Tibial nerve (tissue), 4 donors: ENCODE measurements around the gene PLAAT2. TPM values are rescaled to one million over a fixed set of nuclear protein-coding genes. Genes with fewer than 3 reads are reported as not detected.

ENCODE experiments used
- DNase-seq, 2 donors: peaks; one replicate each; pipeline ENCODE4 v3.0.0-alpha.2; 2019; ENCODE audit warnings: low spot score in 2 of 2
- H3K27ac ChIP-seq, 4 donors: fragments of 200-600 bp; sonication (generic) in 3 of 4; one replicate each; pipeline ENCODE4 v1.5.1; 2017 to 2019; ENCODE audit warnings: mild to moderate bottlenecking in 1 of 4
- H3K27me3 ChIP-seq, 2 donors: fragments of 200-600 bp; sonication (generic) in 1 of 2; one replicate each; pipeline versions ENCODE4 v1.5.1 to v1.6.0; 2017 to 2019
- H3K36me3 ChIP-seq, 3 donors: fragments of 200-600 bp; sonication (generic); one replicate each; pipeline ENCODE4 v1.5.1; 2018 to 2019
- H3K4me1 ChIP-seq, 4 donors: fragments of 200-600 bp; sonication (generic) in 3 of 4; one replicate each; pipeline ENCODE4 v1.5.1; 2017 to 2019
- H3K4me3 ChIP-seq, 4 donors: fragments of 200-600 bp; sonication (generic) in 3 of 4; one replicate each; pipeline ENCODE4 v1.5.1; 2017 to 2019; ENCODE audit warnings: mild to moderate bottlenecking in 1 of 4, moderate library complexity in 1 of 4
- H3K9me3 ChIP-seq, 4 donors: fragments of 200-600 bp; sonication (generic) in 3 of 4; one replicate each; pipeline ENCODE4 v1.5.1; 2017 to 2019
- EP300 ChIP-seq, 2 donors: sonication (generic); formaldehyde crosslinking; IDR thresholded peaks; one replicate each; pipeline ENCODE4 v1.6.1; 2017; ENCODE audit warnings: antibody characterized with exemption in 2 of 2, mild to moderate bottlenecking in 1 of 2
- POLR2A ChIP-seq, 2 donors: fragments of 450-650 bp; IDR thresholded peaks; one replicate each; pipeline ENCODE4 v1.6.1; 2017; ENCODE audit warnings: antibody characterized with exemption in 2 of 2, mild to moderate bottlenecking in 2 of 2, moderate library complexity in 2 of 2
- WGBS, 2 donors: methylation state at CpG; one replicate each; pipeline ENCODE4 v1.1.5; 2018; 5-methylcytosine and 5-hydroxymethylcytosine counted together
- total RNA-seq, 4 donors: library from RNA; depleted of rRNA; stranded (reverse); fragments of >200 nt; gene quantifications; one replicate each; pipeline ENCODE4 v1.1.0, GENCODE V29; 2016
- TF ChIP-seq, protein P1 (sequence below), 5 experiments: fragments of 200-600 bp in 3 of 5; fragments of 450-650 bp in 2 of 5; sonication (generic) in 3 of 5; IDR thresholded peaks; one replicate each; pipeline ENCODE4 v1.5.1; 2016 to 2019; ENCODE audit warnings: antibody characterized with exemption in 5 of 5, mild to moderate bottlenecking in 3 of 5, moderate library complexity in 2 of 5

PLAAT2 gene
- total RNA-seq, 4 donors from 2014 or later: 0.90 TPM; not detected in 3

DNA sequence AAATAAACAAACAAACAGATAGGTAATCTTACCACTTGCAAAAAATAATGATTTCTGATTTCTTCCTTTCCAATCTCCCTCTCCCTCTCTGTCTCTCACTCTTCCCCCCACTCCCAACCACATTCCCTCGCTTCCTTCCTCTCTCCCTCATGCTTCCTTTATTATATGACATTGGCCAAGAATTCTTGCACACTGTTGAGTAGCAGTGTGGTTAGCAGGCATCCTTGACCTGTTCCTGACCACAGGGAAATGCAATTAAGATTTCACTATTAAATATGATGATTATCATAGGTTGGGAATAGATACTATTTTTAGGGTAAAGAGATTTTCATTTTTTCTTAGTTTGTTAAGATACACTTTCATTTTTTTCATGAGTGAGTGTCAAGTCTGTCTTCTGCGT is 41.3 kb downstream of the PLAAT2 start:
- Histone ChIP-seq H3K4me1 (no peaks in the 10 kb centered on the region), H3K36me3 (no peaks in the 10 kb centered on the region), H3K4me3 (no peak overlapping the region), H3K27me3 (no peaks in the 10 kb centered on the region), H3K27ac (no peak overlapping the region), H3K9me3 (no peaks in the 10 kb centered on the region)
- no peak for DNase-seq
- WGBS, 2 donors: 77 to 86% methylated on average over 2 of the region's 2 CpGs
- TF ChIP-seq POLR2A (IDR thresholded peaks at IDR 0.05): no peak
- TF ChIP-seq, protein P1, sequence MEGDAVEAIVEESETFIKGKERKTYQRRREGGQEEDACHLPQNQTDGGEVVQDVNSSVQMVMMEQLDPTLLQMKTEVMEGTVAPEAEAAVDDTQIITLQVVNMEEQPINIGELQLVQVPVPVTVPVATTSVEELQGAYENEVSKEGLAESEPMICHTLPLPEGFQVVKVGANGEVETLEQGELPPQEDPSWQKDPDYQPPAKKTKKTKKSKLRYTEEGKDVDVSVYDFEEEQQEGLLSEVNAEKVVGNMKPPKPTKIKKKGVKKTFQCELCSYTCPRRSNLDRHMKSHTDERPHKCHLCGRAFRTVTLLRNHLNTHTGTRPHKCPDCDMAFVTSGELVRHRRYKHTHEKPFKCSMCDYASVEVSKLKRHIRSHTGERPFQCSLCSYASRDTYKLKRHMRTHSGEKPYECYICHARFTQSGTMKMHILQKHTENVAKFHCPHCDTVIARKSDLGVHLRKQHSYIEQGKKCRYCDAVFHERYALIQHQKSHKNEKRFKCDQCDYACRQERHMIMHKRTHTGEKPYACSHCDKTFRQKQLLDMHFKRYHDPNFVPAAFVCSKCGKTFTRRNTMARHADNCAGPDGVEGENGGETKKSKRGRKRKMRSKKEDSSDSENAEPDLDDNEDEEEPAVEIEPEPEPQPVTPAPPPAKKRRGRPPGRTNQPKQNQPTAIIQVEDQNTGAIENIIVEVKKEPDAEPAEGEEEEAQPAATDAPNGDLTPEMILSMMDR (IDR thresholded peaks at IDR 0.05): no peak
- no peak for TF ChIP-seq EP300 (IDR thresholded peaks at IDR 0.05)

DNA sequence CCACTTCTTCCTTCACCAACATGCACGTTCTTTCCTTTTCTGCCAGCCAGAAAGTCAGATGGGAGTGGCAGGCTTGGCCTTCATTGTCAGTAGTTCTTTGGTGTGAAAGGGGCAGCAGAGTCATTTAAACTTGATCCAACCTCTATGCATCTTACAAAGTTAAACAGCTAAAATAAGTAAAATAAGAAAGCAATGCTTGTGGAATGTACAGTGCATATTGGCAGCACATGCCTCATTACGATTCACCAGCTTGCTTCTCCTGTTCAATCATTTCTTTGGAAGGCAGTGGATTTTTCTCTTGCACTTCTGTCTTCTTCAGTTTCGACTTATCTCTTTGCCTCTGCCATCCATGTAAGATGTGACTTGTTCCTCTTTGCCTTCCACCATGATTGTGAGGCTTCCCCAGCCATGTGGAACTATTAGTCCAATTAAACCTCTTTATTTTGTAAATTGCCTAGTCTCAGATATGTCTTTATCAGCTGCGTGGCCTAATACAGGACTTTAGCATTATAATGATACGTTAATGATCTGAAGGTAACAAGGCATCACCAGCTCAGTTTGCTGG is 42.5 kb downstream of the PLAAT2 start:
- H3K27me3 ChIP-seq: no peaks in the 10 kb centered on the region
- H3K9me3 ChIP-seq: no peaks in the 10 kb centered on the region
- no peak overlapping the region for H3K27ac ChIP-seq
- TF ChIP-seq, protein P1 (IDR thresholded peaks at IDR 0.05): no peak
- TF ChIP-seq POLR2A (IDR thresholded peaks at IDR 0.05): no peak
- TF ChIP-seq EP300 (IDR thresholded peaks at IDR 0.05): no peak
- 80 to 85% methylated on average over 5 of the region's 5 CpGs for WGBS, 2 donors
- no peaks in the 10 kb centered on the region for H3K4me1 ChIP-seq
- DNase-seq: no peak
- H3K4me3 ChIP-seq: no peak overlapping the region
- no peaks in the 10 kb centered on the region for H3K36me3 ChIP-seq

DNA sequence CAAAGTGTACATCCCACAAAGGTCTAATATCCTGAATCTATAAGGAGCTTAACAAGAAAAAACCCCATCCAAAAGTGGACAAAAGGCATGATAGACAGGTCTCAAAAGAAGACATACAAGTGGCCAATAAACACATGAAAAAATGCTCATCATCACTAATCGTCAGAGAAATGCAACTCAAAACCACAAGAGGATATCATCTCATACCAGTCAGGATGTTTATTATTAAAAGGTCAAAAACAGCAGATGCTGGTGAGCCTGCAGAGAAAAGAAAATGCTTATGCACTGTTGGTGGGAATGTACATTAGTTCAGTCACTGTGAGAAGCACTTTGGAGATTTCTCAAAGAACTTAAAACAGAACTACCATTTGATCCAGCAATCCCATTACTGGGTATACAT is 44.6 kb downstream of the PLAAT2 start:
- Histone ChIP-seq H3K4me1 (no peaks in the 10 kb centered on the region), H3K27ac (no peak overlapping the region), H3K27me3 (no peaks in the 10 kb centered on the region), H3K36me3 (no peaks in the 10 kb centered on the region), H3K4me3 (no peak overlapping the region), H3K9me3 (no peaks in the 10 kb centered on the region)
- 24 to 32% methylated on average over 1 of the region's 1 CpG for WGBS, 2 donors
- no peak for DNase-seq
- no peak for TF ChIP-seq POLR2A (IDR thresholded peaks at IDR 0.05)
- TF ChIP-seq, protein P1 (IDR thresholded peaks at IDR 0.05): no peak
- no peak for TF ChIP-seq EP300 (IDR thresholded peaks at IDR 0.05)

- Histone ChIP-seq H3K36me3 (no peaks in the 10 kb centered on the region), H3K27ac (no peak overlapping the region)
Observed at GRCh38 chr11:63517156-63517555, 46.0 kb downstream of the PLAAT2 start.

GRCh38 chr11:63516109-63516508 is 47.1 kb downstream of the PLAAT2 start:
- no peak overlapping the region for H3K27ac ChIP-seq
- TF ChIP-seq, protein P1 (IDR thresholded peaks at IDR 0.05): no peak
- TF ChIP-seq POLR2A (IDR thresholded peaks at IDR 0.05) (no peak), EP300 (IDR thresholded peaks at IDR 0.05) (no peak)
- 83 to 88% methylated on average over 6 of the region's 6 CpGs for WGBS, 2 donors
- H3K36me3 ChIP-seq: no peaks in the 10 kb centered on the region
- no peak overlapping the region for H3K4me3 ChIP-seq
- H3K9me3 ChIP-seq: no peaks in the 10 kb centered on the region
- no peak for DNase-seq
- peaks cover 0 to 7% (median 2%) of the 10 kb centered on the region in 4 donors for H3K4me1 ChIP-seq
- H3K27me3 ChIP-seq: no peaks in the 10 kb centered on the region

More at GRCh38 chr11:63517156-63517555, 46.0 kb downstream of the PLAAT2 start:
- 93 to 97% methylated on average over 5 of the region's 5 CpGs for WGBS, 2 donors
- H3K9me3 ChIP-seq: no peaks in the 10 kb centered on the region
- no peaks in the 10 kb centered on the region for H3K4me1 ChIP-seq
- no peaks in the 10 kb centered on the region for H3K27me3 ChIP-seq
- H3K4me3 ChIP-seq: no peak overlapping the region
- TF ChIP-seq POLR2A (IDR thresholded peaks at IDR 0.05) (no peak), EP300 (IDR thresholded peaks at IDR 0.05) (no peak)
- TF ChIP-seq, protein P1 (IDR thresholded peaks at IDR 0.05): no peak
- no peak for DNase-seq
